Dendritic cell treated with granulocyte-macrophage colony-stimulating factor and Interleukin-4, amounts not matched to agents 40 ng/mL and 50 ng/mL, for 4 days (primary cell): ENCODE measurements around the gene ZP3.
"Not testable (repeated sequence)": the region's sequence is repeated elsewhere in the genome, so short reads cannot be mapped to it uniquely, and the experiment has no call there.

ENCODE experiments used
- H3K27ac Mint-ChIP-seq: one replicate; pipeline ENCODE4 v1.8.0; 2022; ENCODE audit warnings: mild to moderate bottlenecking, mixed read lengths
- H3K27me3 Mint-ChIP-seq: one replicate; pipeline ENCODE4 v1.8.0; 2022; ENCODE audit warnings: mild to moderate bottlenecking, mixed read lengths
- H3K36me3 Mint-ChIP-seq: one replicate; pipeline ENCODE4 v1.8.0; 2022; ENCODE audit warnings: low read depth, mixed read lengths
- H3K4me1 Mint-ChIP-seq: one replicate; pipeline ENCODE4 v1.8.0; 2022; ENCODE audit warnings: low read depth, mixed read lengths
- H3K4me3 Mint-ChIP-seq: one replicate; pipeline ENCODE4 v1.8.0; 2022; ENCODE audit warnings: mild to moderate bottlenecking, moderate library complexity, mixed read lengths
- H3K9me3 Mint-ChIP-seq: one replicate; pipeline ENCODE4 v1.8.0; 2022; ENCODE audit warnings: mixed read lengths
- intact Hi-C: fragments of 100-400 bp; cut with micrococcal nuclease; formaldehyde crosslinking; loops from one replicate; pipeline ENCODE4 v1.15.0; 2022

The ZP3 gene

DNA sequence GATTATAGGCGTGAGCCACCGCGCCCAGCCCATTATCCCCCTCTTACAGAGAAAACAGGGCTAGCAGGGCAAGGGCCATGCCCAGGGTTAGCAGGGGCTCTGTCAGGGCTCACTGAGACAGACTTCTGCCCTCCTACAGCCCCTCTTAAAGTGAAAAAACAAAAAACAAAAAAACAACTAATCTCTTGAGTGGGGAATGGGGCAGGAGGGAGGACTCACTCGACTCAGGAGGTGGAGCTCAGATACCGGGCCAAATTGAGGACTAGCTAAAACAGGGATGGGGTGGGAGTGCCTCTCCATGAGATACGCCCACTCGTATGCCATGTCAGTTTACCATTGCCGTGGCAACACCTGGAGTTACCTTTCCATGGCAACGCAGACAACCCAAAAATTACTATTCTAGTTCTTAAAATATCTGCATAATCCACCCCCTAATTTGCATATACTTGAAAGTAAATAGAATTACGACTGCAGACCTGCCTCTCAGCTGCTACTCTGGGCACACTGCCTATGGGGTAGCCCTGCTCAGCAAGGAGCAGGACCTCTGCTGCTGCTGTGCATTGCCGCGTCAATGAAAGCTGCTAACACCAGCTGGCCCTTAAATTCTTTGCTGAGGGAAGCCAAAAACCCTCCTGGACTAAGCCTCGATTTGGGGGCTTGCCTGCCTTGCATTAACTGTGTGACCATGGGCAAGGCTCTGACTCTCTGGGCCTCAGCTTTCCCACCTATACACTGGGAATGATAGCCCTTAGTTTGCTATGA, 28.6 kb upstream of the ZP3 start:
- Mint-ChIP-seq H3K4me3 (no peak overlapping the region), H3K4me1 (peaks cover 71% of the 10 kb centered on the region), H3K36me3 (no peaks in the 10 kb centered on the region), H3K27me3 (no peaks in the 10 kb centered on the region), H3K27ac (no peak overlapping the region), H3K9me3 (no peaks in the 10 kb centered on the region)
- intact Hi-C loops = no loop called here

DNA sequence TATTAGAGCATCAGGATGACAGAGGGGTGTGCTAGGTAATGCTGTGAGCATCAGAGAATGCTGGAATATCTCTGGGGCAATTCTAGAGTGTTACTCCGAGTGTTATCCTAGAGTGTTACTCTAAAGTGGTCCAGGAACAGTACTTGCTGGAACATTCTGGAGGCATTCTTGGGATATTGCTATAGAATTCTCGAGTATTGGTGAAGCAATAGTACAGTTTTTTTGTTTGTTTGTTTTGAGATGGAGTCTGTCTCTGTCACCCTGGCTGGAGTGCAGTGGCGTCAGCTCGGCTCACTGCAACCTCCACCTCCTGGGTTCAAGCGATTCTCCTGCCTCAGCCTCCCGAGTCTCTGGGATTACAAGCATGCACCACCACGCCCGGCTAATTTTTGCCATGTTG, 27.9 kb upstream of the ZP3 start:
- Mint-ChIP-seq H3K4me3 (peak overlapping the region; percentile 77), H3K27me3 (no peaks in the 10 kb centered on the region), H3K36me3 (no peaks in the 10 kb centered on the region), H3K4me1 (peaks cover 71% of the 10 kb centered on the region), H3K9me3 (no peaks in the 10 kb centered on the region), H3K27ac (peak overlapping the region; percentile 80)
- intact Hi-C loops = no loop called here

GRCh38 chr7:76397409-76398183, 27.2 kb upstream of the ZP3 start:
- H3K4me3 Mint-ChIP-seq = peak overlapping the region; percentile 77
- H3K27ac Mint-ChIP-seq = peak overlapping the region; percentile 80
- H3K4me1 Mint-ChIP-seq = peaks cover 74% of the 10 kb centered on the region
- no peaks in the 10 kb centered on the region for H3K9me3 Mint-ChIP-seq
- no peaks in the 10 kb centered on the region for H3K36me3 Mint-ChIP-seq
- H3K27me3 Mint-ChIP-seq = no peaks in the 10 kb centered on the region
- intact Hi-C loops = no loop called here

- Mint-ChIP-seq H3K4me1 (peaks cover 73% of the 10 kb centered on the region), H3K27me3 (no peaks in the 10 kb centered on the region), H3K9me3 (no peaks in the 10 kb centered on the region), H3K36me3 (no peaks in the 10 kb centered on the region), H3K4me3 (no peak overlapping the region), H3K27ac (no peak overlapping the region)
- intact Hi-C loops = no loop called here
These were observed 24.5 kb upstream of the ZP3 start for GRCh38 chr7:76400248-76400647.

DNA sequence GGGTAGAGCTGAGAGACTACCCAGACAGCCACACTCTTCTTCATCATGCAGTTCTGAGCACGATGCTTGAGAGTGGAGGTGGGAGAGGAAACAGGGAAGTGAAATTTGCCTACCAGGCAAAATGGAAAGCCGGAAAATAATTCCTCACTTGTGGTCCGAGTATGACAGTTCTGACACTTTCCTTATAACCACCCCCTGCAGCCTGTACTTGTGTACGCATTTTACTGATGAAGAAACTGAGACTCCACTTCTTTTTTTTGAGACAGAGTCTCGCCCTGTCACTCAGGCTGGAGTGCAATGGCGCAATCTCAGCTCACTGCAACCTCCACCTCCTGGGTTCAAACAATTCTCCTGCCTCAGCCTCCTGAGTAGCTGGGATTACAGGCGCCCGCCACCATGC, 21.7 kb upstream of the ZP3 start:
- H3K9me3 Mint-ChIP-seq, H3K27me3 Mint-ChIP-seq, H3K36me3 Mint-ChIP-seq, H3K4me3 Mint-ChIP-seq: not testable (repeated sequence)
- peaks cover 65% of the 10 kb centered on the region for H3K4me1 Mint-ChIP-seq
- peak overlapping the region; percentile 87 for H3K27ac Mint-ChIP-seq
- intact Hi-C loops = loop anchor here (2.0 kb wide), 1 partner anchor 44 kb away; the partner anchor contains the start of gene YWHAG

GRCh38 chr7:76403780-76404494, 20.8 kb upstream of the ZP3 start:
- no peaks in the 10 kb centered on the region for H3K36me3 Mint-ChIP-seq
- H3K27me3 Mint-ChIP-seq = no peaks in the 10 kb centered on the region
- peak overlapping the region; percentile 63 for H3K4me3 Mint-ChIP-seq
- no peaks in the 10 kb centered on the region for H3K9me3 Mint-ChIP-seq
- peak overlapping the region; percentile 87 for H3K27ac Mint-ChIP-seq
- intact Hi-C loops = loop anchor here (2.0 kb wide), 1 partner anchor 45 kb away; the partner anchor contains the start of gene YWHAG
- peaks cover 56% of the 10 kb centered on the region for H3K4me1 Mint-ChIP-seq

DNA sequence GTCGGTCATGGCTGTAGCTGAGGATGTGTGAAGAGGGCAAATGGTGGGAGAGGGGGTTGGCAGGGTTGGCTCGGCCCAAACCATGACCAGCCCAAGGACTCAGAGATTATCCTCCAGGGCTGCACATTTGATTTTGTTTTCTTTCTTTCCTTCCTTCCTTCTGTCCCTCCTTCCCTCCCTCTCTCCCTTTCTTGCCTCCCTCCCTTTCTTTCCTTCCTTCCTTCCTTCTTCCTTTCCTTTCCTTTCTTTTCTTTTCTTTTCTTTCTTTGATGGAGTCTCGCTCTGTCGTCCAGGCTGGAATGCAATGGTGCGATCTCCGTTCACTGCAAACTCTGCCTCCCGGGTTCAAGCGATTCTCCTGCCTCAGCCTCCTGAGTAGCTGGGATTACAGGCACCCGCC, 19.0 kb upstream of the ZP3 start:
- intact Hi-C loops = no loop called here
- H3K36me3 Mint-ChIP-seq = peaks cover 7% of the 10 kb centered on the region
- no peaks in the 10 kb centered on the region for H3K9me3 Mint-ChIP-seq
- H3K4me3 Mint-ChIP-seq = no peak overlapping the region
- H3K4me1 Mint-ChIP-seq = peaks cover 48% of the 10 kb centered on the region
- H3K27ac Mint-ChIP-seq = peak overlapping the region; percentile 50
- no peaks in the 10 kb centered on the region for H3K27me3 Mint-ChIP-seq

GRCh38 chr7:76407718-76408117, 17.0 kb upstream of the ZP3 start:
- no peak overlapping the region for H3K27ac Mint-ChIP-seq
- no peaks in the 10 kb centered on the region for H3K27me3 Mint-ChIP-seq
- no peaks in the 10 kb centered on the region for H3K9me3 Mint-ChIP-seq
- peaks cover 7% of the 10 kb centered on the region for H3K36me3 Mint-ChIP-seq
- peaks cover 47% of the 10 kb centered on the region for H3K4me1 Mint-ChIP-seq
- H3K4me3 Mint-ChIP-seq = no peak overlapping the region
- intact Hi-C loops = no loop called here

- Mint-ChIP-seq H3K27ac (no peak overlapping the region), H3K4me1 (peaks cover 47% of the 10 kb centered on the region), H3K4me3 (no peak overlapping the region), H3K27me3 (no peaks in the 10 kb centered on the region), H3K9me3 (no peaks in the 10 kb centered on the region), H3K36me3 (peaks cover 7% of the 10 kb centered on the region)
- intact Hi-C loops = no loop called here
These were observed 16.6 kb upstream of the ZP3 start for GRCh38 chr7:76408121-76408560.

- no peaks in the 10 kb centered on the region for H3K9me3 Mint-ChIP-seq
- no peaks in the 10 kb centered on the region for H3K27me3 Mint-ChIP-seq
- no peak within 1 kb of the TSS for H3K4me3 Mint-ChIP-seq
- peaks cover 7% of the 10 kb centered on the region for H3K36me3 Mint-ChIP-seq
- H3K27ac Mint-ChIP-seq = no peak within 1 kb of the TSS
- H3K4me1 Mint-ChIP-seq = peaks cover 35% of the 10 kb centered on the region
- intact Hi-C loops = no loop called here
These were observed 15.2 kb upstream of the ZP3 start, which contains the start of gene SSC4D for GRCh38 chr7:76409537-76409936. SSC4D (minus strand) TSS chr7:76409697; CDS start chr7:76404439, 5,258 bp downstream.

DNA sequence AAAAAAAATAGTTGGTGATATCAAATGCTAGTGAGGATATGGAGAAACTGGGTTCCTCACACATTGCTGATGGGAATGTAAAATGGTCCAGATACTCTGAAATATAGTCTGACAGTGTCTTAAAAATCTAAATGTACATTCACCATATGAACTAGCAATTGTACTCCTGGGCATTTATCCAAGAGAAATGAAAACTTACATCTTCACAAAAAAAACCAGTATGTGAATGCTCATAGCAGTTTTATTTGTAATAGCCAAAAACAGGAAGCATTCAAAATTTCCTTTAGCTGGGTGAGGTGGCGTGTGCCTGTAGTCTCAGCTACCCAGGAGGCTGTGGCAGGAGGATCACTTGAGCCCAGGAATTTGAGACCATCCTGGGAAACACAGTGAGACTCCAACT, 13.1 kb upstream of the ZP3 start:
- intact Hi-C loops = no loop called here
- H3K27ac Mint-ChIP-seq = peak overlapping the region; percentile 43
- H3K36me3 Mint-ChIP-seq = peaks cover 7% of the 10 kb centered on the region
- no peaks in the 10 kb centered on the region for H3K9me3 Mint-ChIP-seq
- H3K27me3 Mint-ChIP-seq = no peaks in the 10 kb centered on the region
- H3K4me3 Mint-ChIP-seq = no peak overlapping the region
- peaks cover 25% of the 10 kb centered on the region for H3K4me1 Mint-ChIP-seq

DNA sequence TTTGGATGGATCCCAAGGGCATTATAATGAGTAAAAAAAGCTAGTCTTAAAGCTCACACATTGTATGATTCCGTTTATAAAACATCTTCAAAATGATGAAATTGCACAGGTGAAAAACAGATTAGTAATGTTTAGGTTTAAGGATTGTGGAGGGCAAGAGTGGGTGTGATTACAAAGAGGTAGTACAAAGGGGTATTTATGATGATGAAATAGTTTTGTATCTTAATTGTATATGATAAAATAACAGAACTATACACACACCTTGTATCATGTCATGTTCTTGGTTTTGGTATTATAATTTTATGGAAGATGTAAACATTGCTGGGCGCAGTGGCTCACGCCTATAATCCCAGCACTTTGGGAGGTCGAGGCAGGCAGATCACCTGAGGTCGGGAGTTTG, 12.5 kb upstream of the ZP3 start:
- peaks cover 25% of the 10 kb centered on the region for H3K4me1 Mint-ChIP-seq
- no peaks in the 10 kb centered on the region for H3K9me3 Mint-ChIP-seq
- no peaks in the 10 kb centered on the region for H3K27me3 Mint-ChIP-seq
- no peak overlapping the region for H3K4me3 Mint-ChIP-seq
- peak overlapping the region; percentile 30 for H3K27ac Mint-ChIP-seq
- peaks cover 7% of the 10 kb centered on the region for H3K36me3 Mint-ChIP-seq
- intact Hi-C loops = no loop called here

GRCh38 chr7:76417654-76418310, 7.0 kb upstream of the ZP3 start:
- H3K27ac Mint-ChIP-seq = not testable (repeated sequence)

More at GRCh38 chr7:76417654-76418310, 7.0 kb upstream of the ZP3 start:
- H3K27me3 Mint-ChIP-seq, H3K9me3 Mint-ChIP-seq, intact Hi-C loops, H3K4me3 Mint-ChIP-seq, H3K36me3 Mint-ChIP-seq: not testable (repeated sequence)
- H3K4me1 Mint-ChIP-seq = peaks cover 20% of the 10 kb centered on the region
